PC-3 (cell line): Measurements from ENCODE around the gene NEDD9. TPM values are rescaled to one million over a fixed set of nuclear protein-coding genes. Genes with fewer than 3 reads are reported as not detected.

Experiments
- ATAC-seq: fragments of 200-7000 bp; cut with Tn5 transposase; 2 replicates; pipeline ENCODE4 v1.9.1; 2020; ENCODE audit warnings: mild to moderate bottlenecking, moderate library complexity
- BruUV-seq: library from RNA; stranded (reverse); fragments of 400-500 nt; replicated peaks from 2 replicates; lab custom pipeline; 2021; lab: Mats Ljungman, UMichigan
- CTCF ChIA-PET: fragments of 300-600 bp; sonication (Branson Sonifier 250); formaldehyde crosslinking; loops from one replicate; lab custom pipeline; 2022; ENCODE audit warnings: antibody characterized with exemption; lab: Charles Lee
- POLR2A ChIA-PET: fragments of 300-600 bp; sonication (Branson Sonifier 250); formaldehyde crosslinking; loops from one replicate; lab custom pipeline; 2022; ENCODE audit warnings: antibody characterized with exemption; ENCODE audit not compliant: unreplicated experiment; lab: Charles Lee
- DNase-seq: peaks from one replicate; pipeline ENCODE4 v3.0.0-alpha.2; 2015
- H2AFZ ChIP-seq: fragments of 300-600 bp; sonication (generic); 2 replicates; pipeline ENCODE4 v1.6.0; 2016; ENCODE audit warnings: antibody characterized with exemption, low read length
- H3F3A ChIP-seq: fragments of 300-600 bp; sonication (generic); one replicate; pipeline ENCODE4 v1.6.0; 2017; ENCODE audit warnings: antibody characterized with exemption, low read length, control low read depth, mild to moderate bottlenecking; ENCODE audit not compliant: unreplicated experiment
- H3K27ac ChIP-seq: fragments of 300-600 bp; sonication (generic); 2 replicates; pipeline ENCODE4 v1.5.1; 2016; ENCODE audit warnings: mild to moderate bottlenecking, low read length
- H3K27me3 ChIP-seq: fragments of 300-600 bp; sonication (generic); 2 replicates; pipeline ENCODE4 v1.6.1; 2016; ENCODE audit warnings: low read length, mixed read lengths
- H3K36me3 ChIP-seq: fragments of 300-600 bp; sonication (generic); 2 replicates; pipeline ENCODE4 v1.6.1; 2016; ENCODE audit warnings: low read depth, mixed run types, low read length, mixed read lengths
- H3K4me1 ChIP-seq: fragments of 300-600 bp; sonication (generic); 2 replicates; pipeline ENCODE4 v1.5.1; 2016; ENCODE audit warnings: low read length; ENCODE audit not compliant: insufficient read depth
- H3K4me2 ChIP-seq: fragments of 300-600 bp; sonication (generic); 2 replicates; pipeline ENCODE4 v1.6.0; 2016; ENCODE audit warnings: low read length
- H3K4me3 ChIP-seq: fragments of 300-600 bp; sonication (generic); 2 replicates; pipeline ENCODE4 v1.5.1; 2016; ENCODE audit warnings: mild to moderate bottlenecking, low read length, mixed read lengths
- H3K79me2 ChIP-seq: fragments of 300-600 bp; sonication (generic); 2 replicates; pipeline ENCODE4 v1.6.1; 2017; ENCODE audit warnings: low read length, mixed read lengths
- H3K9ac ChIP-seq: fragments of 300-600 bp; sonication (generic); 2 replicates; pipeline ENCODE4 v1.6.0; 2016; ENCODE audit warnings: mild to moderate bottlenecking, low read length
- H3K9me2 ChIP-seq: fragments of 300-600 bp; sonication (generic); replicated peaks from 2 replicates; pipeline ENCODE4 v1.6.1; 2016; ENCODE audit warnings: mixed run types, low read length, mixed read lengths
- H3K9me3 ChIP-seq: fragments of 300-600 bp; sonication (generic); 2 replicates; pipeline ENCODE4 v1.6.1; 2016; ENCODE audit warnings: low read length, mixed read lengths
- H4K20me1 ChIP-seq: fragments of 300-600 bp; sonication (generic); 2 replicates; pipeline ENCODE4 v1.6.1; 2016; ENCODE audit warnings: low read length, mixed read lengths
- EZH2 ChIP-seq: fragments of 300-600 bp; sonication (generic); IDR thresholded peaks from one replicate; pipeline ENCODE4 v1.6.1; 2017; ENCODE audit warnings: antibody characterized with exemption, mild to moderate bottlenecking, low read length; ENCODE audit not compliant: unreplicated experiment
- EZH2phosphoT487 ChIP-seq: fragments of 300-600 bp; sonication (generic); IDR thresholded peaks from 2 replicates; pipeline ENCODE4 v1.6.1; 2018; ENCODE audit warnings: mild to moderate bottlenecking, antibody characterized with exemption, low read length, borderline replicate concordance
- intact Hi-C: fragments of 100-400 bp; cut with micrococcal nuclease; formaldehyde crosslinking; loops from 2 replicates; pipeline ENCODE4 v1.9.0; 2023
- total RNA-seq: library from RNA; depleted of rRNA; stranded (reverse); fragments of >200 nt; gene quantifications from 2 replicates; pipeline ENCODE4 v1.2.3, GENCODE V29; 2014
- TF ChIP-seq, protein P1 (sequence below): fragments of 300-600 bp; sonication (generic); conservative IDR thresholded peaks from 2 replicates; pipeline ENCODE4 v1.5.1; 2017; ENCODE audit warnings: antibody characterized with exemption, low read depth, mild to moderate bottlenecking, low read length

Gene NEDD9
- total RNA-seq, 1 experiment from 2014 or later: 12.1 TPM

DNA sequence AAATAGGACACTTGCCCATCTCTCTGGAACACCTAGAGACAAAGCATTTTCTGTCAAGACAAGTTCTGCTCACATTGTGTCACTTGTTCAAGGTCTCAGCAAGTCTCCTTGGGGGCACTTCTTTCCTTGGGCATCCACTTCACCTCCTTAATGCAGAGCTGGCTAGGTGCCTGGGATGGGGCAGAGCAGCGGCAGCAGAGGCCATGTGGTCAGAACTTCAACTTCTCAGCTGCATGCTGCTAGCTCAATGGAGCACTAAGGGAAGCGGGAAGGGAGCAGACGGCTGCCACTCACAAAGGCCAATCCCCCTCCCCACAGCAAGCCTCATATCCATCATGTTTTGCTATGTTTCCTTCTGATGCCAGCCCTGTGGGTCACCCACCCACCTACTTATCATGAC lies 31.5 kb downstream of the NEDD9 start:
- intact Hi-C loops: no loop called here
- BruUV-seq: no TSS peak
- Histone ChIP-seq H2AFZ (no peak overlapping the region), H3K36me3 (0 out of 2 replicates have a peak, but pooled peaks cover 2% of the 10 kb centered on the region), H3K27ac (no peak overlapping the region), H3K27me3 (no peaks in the 10 kb centered on the region), H3K4me3 (no peak overlapping the region), H3K79me2 (0 out of 2 replicates have a peak, but pooled peaks cover 5% of the 10 kb centered on the region), H3K4me2 (no peak overlapping the region), H3K4me1 (peaks cover 15% of the 10 kb centered on the region), H3F3A (no peaks in the 10 kb centered on the region), H3K9ac (no peak overlapping the region), H3K9me3 (no peaks in the 10 kb centered on the region), H3K9me2 (no peaks in the 10 kb centered on the region), H4K20me1 (no peaks in the 10 kb centered on the region)
- DNase-seq: no peak
- ChIA-PET CTCF (no interaction called here), POLR2A (no interaction called here)
- no peak for ATAC-seq
- TF ChIP-seq EZH2: no peak
- TF ChIP-seq, protein P1, sequence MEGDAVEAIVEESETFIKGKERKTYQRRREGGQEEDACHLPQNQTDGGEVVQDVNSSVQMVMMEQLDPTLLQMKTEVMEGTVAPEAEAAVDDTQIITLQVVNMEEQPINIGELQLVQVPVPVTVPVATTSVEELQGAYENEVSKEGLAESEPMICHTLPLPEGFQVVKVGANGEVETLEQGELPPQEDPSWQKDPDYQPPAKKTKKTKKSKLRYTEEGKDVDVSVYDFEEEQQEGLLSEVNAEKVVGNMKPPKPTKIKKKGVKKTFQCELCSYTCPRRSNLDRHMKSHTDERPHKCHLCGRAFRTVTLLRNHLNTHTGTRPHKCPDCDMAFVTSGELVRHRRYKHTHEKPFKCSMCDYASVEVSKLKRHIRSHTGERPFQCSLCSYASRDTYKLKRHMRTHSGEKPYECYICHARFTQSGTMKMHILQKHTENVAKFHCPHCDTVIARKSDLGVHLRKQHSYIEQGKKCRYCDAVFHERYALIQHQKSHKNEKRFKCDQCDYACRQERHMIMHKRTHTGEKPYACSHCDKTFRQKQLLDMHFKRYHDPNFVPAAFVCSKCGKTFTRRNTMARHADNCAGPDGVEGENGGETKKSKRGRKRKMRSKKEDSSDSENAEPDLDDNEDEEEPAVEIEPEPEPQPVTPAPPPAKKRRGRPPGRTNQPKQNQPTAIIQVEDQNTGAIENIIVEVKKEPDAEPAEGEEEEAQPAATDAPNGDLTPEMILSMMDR: no peak
- no peak for TF ChIP-seq EZH2phosphoT487

DNA sequence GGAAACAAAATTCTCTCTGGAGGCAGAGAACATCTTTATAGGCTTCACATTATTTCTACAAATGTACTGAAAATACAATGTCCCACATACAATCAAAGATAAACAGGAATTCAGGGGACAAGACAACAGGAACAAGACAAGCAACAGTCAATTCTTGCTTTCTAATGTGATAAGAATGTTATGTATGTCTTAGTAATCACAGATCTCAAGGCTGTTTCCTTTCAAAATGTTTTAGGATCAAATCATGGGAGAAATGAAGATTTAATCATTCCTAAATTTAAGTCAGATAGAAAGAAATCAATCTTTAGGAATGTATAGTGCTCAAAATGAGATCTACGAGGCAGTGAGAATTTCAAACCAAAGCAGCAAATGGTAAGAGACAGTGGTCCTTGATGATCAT lies 32.1 kb downstream of the NEDD9 start:
- Histone ChIP-seq H3K36me3 (0 out of 2 replicates have a peak, but pooled peaks cover 2% of the 10 kb centered on the region), H3K9me3 (no peaks in the 10 kb centered on the region), H3F3A (no peaks in the 10 kb centered on the region), H4K20me1 (no peaks in the 10 kb centered on the region), H2AFZ (no peak overlapping the region), H3K27me3 (no peaks in the 10 kb centered on the region), H3K4me3 (no peak overlapping the region), H3K9ac (no peak overlapping the region), H3K4me1 (peaks cover 8% of the 10 kb centered on the region), H3K4me2 (no peak overlapping the region), H3K79me2 (no peaks in the 10 kb centered on the region), H3K9me2 (no peaks in the 10 kb centered on the region), H3K27ac (no peak overlapping the region)
- TF ChIP-seq EZH2phosphoT487 (no peak), EZH2 (no peak)
- TF ChIP-seq, protein P1: no peak
- no TSS peak for BruUV-seq
- no peak for ATAC-seq
- intact Hi-C loops: no loop called here
- no peak for DNase-seq
- CTCF ChIA-PET: no interaction called here
- POLR2A ChIA-PET: no interaction called here
